Hepatocyte (in vitro differentiated cells): ENCODE data around the gene C1orf167. TPM values are rescaled to one million over a fixed set of nuclear protein-coding genes. Genes with fewer than 3 reads are reported as not detected.

Experiments
- DNase-seq: peaks from one replicate; pipeline ENCODE4 v3.0.0-alpha.2; 2016; ENCODE audit warnings: low spot score
- H2AFZ ChIP-seq: fragments of 200-600 bp; sonication (generic); 2 replicates; pipeline ENCODE4 v1.6.0; 2016; ENCODE audit warnings: antibody characterized with exemption, mild to moderate bottlenecking
- H3K27ac ChIP-seq: fragments of 200-600 bp; sonication (generic); 2 replicates; pipeline ENCODE4 v1.5.1; 2016; ENCODE audit warnings: mild to moderate bottlenecking
- H3K27me3 ChIP-seq: fragments of 200-600 bp; sonication (generic); 2 replicates; pipeline ENCODE4 v1.6.1; 2016
- H3K36me3 ChIP-seq: fragments of 200-600 bp; sonication (generic); replicated peaks from 2 replicates; pipeline ENCODE4 v1.5.1; 2016; ENCODE audit warnings: low read depth; ENCODE audit not compliant: insufficient read depth
- H3K4me1 ChIP-seq: fragments of 200-600 bp; sonication (generic); 2 replicates; pipeline ENCODE4 v1.5.1; 2016; ENCODE audit warnings: mild to moderate bottlenecking, moderate library complexity; ENCODE audit not compliant: insufficient read depth
- H3K4me2 ChIP-seq: fragments of 200-600 bp; sonication (generic); 2 replicates; pipeline ENCODE4 v1.6.0; 2016
- H3K4me3 ChIP-seq: fragments of 200-600 bp; sonication (generic); 2 replicates; pipeline ENCODE4 v1.5.1; 2016; ENCODE audit warnings: mild to moderate bottlenecking
- H3K79me2 ChIP-seq: fragments of 200-600 bp; sonication (generic); 2 replicates; pipeline ENCODE4 v1.6.0; 2017; ENCODE audit warnings: mild to moderate bottlenecking
- H3K9me2 ChIP-seq: fragments of 200-600 bp; sonication (generic); replicated peaks from 2 replicates; pipeline ENCODE4 v1.6.0; 2017; ENCODE audit warnings: mild to moderate bottlenecking; ENCODE audit not compliant: insufficient read depth
- H3K9me3 ChIP-seq: fragments of 200-600 bp; sonication (generic); 2 replicates; pipeline ENCODE4 v1.5.1; 2016; ENCODE audit warnings: low read depth, mild to moderate bottlenecking
- H4K20me1 ChIP-seq: fragments of 200-600 bp; sonication (generic); 2 replicates; pipeline ENCODE4 v1.6.0; 2016; ENCODE audit warnings: mild to moderate bottlenecking; ENCODE audit not compliant: insufficient read depth, poor library complexity, severe bottlenecking
- CTCF ChIP-seq: fragments of 200-600 bp; sonication (generic); IDR thresholded peaks from 2 replicates; pipeline ENCODE4 v1.5.1; 2016; ENCODE audit warnings: antibody characterized with exemption, mild to moderate bottlenecking; ENCODE audit not compliant: poor library complexity
- EZH2 ChIP-seq: fragments of 200-600 bp; sonication (generic); IDR thresholded peaks from 2 replicates; pipeline ENCODE4 v1.6.1; 2016; ENCODE audit warnings: antibody characterized with exemption, mild to moderate bottlenecking, borderline replicate concordance
- EZH2phosphoT487 ChIP-seq: fragments of 200-600 bp; sonication (generic); IDR thresholded peaks from one replicate; pipeline ENCODE4 v1.6.1; 2018; ENCODE audit warnings: antibody characterized with exemption, mild to moderate bottlenecking, low read depth, moderate library complexity; ENCODE audit not compliant: unreplicated experiment, severe bottlenecking
- WGBS: methylation state at CpG from one replicate; pipeline ENCODE4 v1.1.6; 2016; ENCODE audit warnings: low lambda C conversion rate; ENCODE audit errors: missing lambda C conversion rate; 5-methylcytosine and 5-hydroxymethylcytosine counted together
- polyA plus RNA-seq: library from polyadenylated mRNA; unstranded; fragments of >200 nt; fragmentation: Nextera tagmentation; extraction: Ambion mirVana; gene quantifications from 2 replicates; pipeline ENCODE4 v1.2.1, GENCODE V29; 2016
- total RNA-seq: library from RNA; depleted of rRNA; stranded (reverse); fragments of >200 nt; gene quantifications from 2 replicates; pipeline ENCODE4 v1.2.3, GENCODE V29; 2014

C1orf167 gene
- total and polyA plus RNA-seq, 2 experiments from 2014 or later: 0.37 TPM; not detected in 1

DNA sequence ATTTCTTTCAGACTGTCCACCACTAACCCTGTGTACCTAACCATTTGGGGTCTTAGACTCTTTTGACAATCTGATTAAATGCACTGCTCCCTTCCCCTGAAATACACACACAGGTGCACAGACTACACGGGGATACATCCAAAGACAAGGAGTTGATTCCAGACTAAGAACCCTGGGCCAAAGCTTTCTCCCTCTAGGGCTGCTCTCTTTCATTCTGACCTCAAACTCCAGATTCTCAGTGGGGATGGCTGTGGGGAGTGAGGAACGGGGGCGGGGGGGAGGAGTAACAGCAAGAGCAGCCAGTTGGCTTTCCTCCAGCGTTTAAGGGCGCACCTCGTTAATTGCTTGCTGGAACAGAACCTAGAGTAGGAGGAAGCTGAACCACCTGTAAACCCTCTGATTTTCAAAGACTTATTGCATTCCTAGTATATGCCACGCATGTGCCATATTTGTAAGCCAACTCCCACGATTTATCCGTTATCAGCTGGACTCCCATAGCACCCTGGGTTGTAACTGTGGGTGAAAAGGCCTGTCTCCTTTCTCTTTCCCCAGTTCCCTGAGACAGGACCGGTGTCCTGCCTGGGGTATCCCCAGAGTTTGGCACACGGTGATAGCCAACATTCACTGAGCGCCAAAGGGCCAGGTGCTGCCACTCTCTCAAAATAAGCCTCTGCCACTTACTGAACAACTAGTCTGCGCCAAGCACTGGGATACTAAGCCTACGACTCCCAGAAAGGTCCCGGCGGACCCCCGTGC, 42.9 kb downstream of the C1orf167 start:
- H3K4me2 ChIP-seq: peak overlapping the region; percentile 87
- H3K27ac ChIP-seq: peak overlapping the region; percentile 99
- no peaks in the 10 kb centered on the region for H3K9me3 ChIP-seq
- peaks cover 60% of the 10 kb centered on the region for H3K79me2 ChIP-seq
- TF ChIP-seq EZH2phosphoT487 (no peak), EZH2 (no peak), CTCF (no peak)
- no peaks in the 10 kb centered on the region for H3K9me2 ChIP-seq
- H3K4me3 ChIP-seq: peak overlapping the region; percentile 8
- WGBS: 5% methylated on average over 16 of the region's 17 CpGs
- H3K4me1 ChIP-seq: peaks cover 29% of the 10 kb centered on the region
- peaks cover 18% of the 10 kb centered on the region for H4K20me1 ChIP-seq
- no peaks in the 10 kb centered on the region for H3K27me3 ChIP-seq
- no peaks in the 10 kb centered on the region for H3K36me3 ChIP-seq
- H2AFZ ChIP-seq: no peak overlapping the region
- DNase-seq: peak; percentile 84

GRCh38 chr1:11805422-11806306, 43.7 kb downstream of the C1orf167 start, which contains the start of the genes CLCN6 and MTHFR:
CLCN6 (plus strand) TSS chr1:11806191; CDS start chr1:11806263, 72 bp downstream.
MTHFR (minus strand) TSS chr1:11805964; CDS start chr1:11803116, 2,848 bp downstream.
- Histone ChIP-seq H3K4me3 (peak within 1 kb of the TSS; percentile 33), H4K20me1 (peaks cover 22% of the 10 kb centered on the region), H3K27me3 (no peaks in the 10 kb centered on the region), H3K4me2 (peak within 1 kb of the TSS; percentile 87), H3K27ac (peak within 1 kb of the TSS; percentile 99), H3K36me3 (no peaks in the 10 kb centered on the region), H3K9me2 (no peaks in the 10 kb centered on the region), H2AFZ (peak within 1 kb of the TSS; percentile 18), H3K9me3 (no peaks in the 10 kb centered on the region), H3K79me2 (peaks cover 64% of the 10 kb centered on the region), H3K4me1 (peaks cover 29% of the 10 kb centered on the region)
- DNase-seq: peak; percentile 100
- WGBS: 0% methylated on average over 59 of the region's 72 CpGs
- TF ChIP-seq CTCF (no peak), EZH2 (no peak), EZH2phosphoT487 (no peak)

DNA sequence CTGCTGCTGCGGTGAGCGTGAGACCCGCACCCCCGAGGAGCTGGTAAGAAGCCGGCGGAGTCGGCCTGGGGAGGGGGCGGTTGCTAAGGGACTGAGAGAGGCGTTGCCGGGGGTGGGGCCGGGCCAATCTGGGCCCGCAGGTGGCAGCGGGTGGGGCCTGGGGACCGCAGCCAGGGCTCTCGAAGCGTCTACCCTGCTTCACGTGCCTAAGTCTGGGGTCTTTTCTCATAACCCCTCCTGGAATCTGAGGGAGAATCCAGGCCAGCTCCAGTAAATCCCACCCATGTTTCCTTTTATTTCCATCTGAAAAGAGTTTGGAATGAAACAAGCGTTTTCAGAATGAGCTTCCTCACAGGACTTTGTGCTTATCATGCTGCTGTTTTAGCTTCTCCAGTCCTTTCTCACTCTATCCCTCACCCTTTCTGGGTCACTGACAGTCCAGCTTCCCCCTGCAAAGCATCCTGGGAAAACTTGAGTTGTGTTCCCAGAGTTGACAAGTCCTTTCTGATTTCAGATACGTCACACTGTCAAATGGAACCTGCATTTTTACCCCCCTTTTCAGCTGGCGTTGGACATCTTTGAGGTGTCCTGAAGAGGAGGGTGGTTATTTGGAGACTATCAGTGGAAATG, 44.4 kb downstream of the C1orf167 start:
- peak; percentile 60 for DNase-seq
- Histone ChIP-seq H4K20me1 (peaks cover 24% of the 10 kb centered on the region), H3K27ac (peak overlapping the region; percentile 90), H2AFZ (peak overlapping the region; percentile 18), H3K36me3 (no peaks in the 10 kb centered on the region), H3K79me2 (peaks cover 65% of the 10 kb centered on the region), H3K4me2 (peak overlapping the region; percentile 74), H3K9me2 (no peaks in the 10 kb centered on the region), H3K9me3 (no peaks in the 10 kb centered on the region), H3K4me3 (peak overlapping the region; percentile 33), H3K4me1 (peaks cover 29% of the 10 kb centered on the region), H3K27me3 (no peaks in the 10 kb centered on the region)
- WGBS: under 1% methylated on average over 13 of the region's 20 CpGs
- no peak for TF ChIP-seq CTCF
- TF ChIP-seq EZH2: no peak
- no peak for TF ChIP-seq EZH2phosphoT487
